ENCODE data around the gene KCND2. TPM values are rescaled to one million over a fixed set of nuclear protein-coding genes. Genes with fewer than 3 reads are reported as not detected.

The KCND2 gene
- total RNA-seq, 1 donor from 2014 or later, result 13.7 TPM

- Mint-ChIP-seq H3K27ac (no peak overlapping the region), H3K36me3 (ENCODE audit: insufficient read depth) (peaks cover 7% of the 10 kb centered on the region), H3K4me3 (ENCODE audit: low read depth) (no peak overlapping the region), H3K4me1 (ENCODE audit: low read depth) (peaks cover 6% of the 10 kb centered on the region), H3K27me3 (no peaks in the 10 kb centered on the region), H3K9me3 (ENCODE audit: low read depth) (peaks cover 7% of the 10 kb centered on the region)
- no peak for TF ChIP-seq CTCF (IDR thresholded peaks at IDR 0.05; ENCODE audit: unreplicated experiment)
- no peak for DNase-seq (ENCODE audit: low spot score, unreplicated experiment)
Measured at GRCh38 chr7:120460949-120461348, 188.0 kb downstream of the KCND2 start.

- H3K27me3 Mint-ChIP-seq, result no peaks in the 10 kb centered on the region
- peaks cover 1% of the 10 kb centered on the region for H3K36me3 Mint-ChIP-seq (ENCODE audit: insufficient read depth)
- peaks cover 6% of the 10 kb centered on the region for H3K4me1 Mint-ChIP-seq (ENCODE audit: low read depth)
- peaks cover 2% of the 10 kb centered on the region for H3K9me3 Mint-ChIP-seq (ENCODE audit: low read depth)
- no peak overlapping the region for H3K4me3 Mint-ChIP-seq (ENCODE audit: low read depth)
- DNase-seq (ENCODE audit: low spot score, unreplicated experiment), result no peak
- no peak overlapping the region for H3K27ac Mint-ChIP-seq
- TF ChIP-seq CTCF (IDR thresholded peaks at IDR 0.05; ENCODE audit: unreplicated experiment), result no peak
Measured at GRCh38 chr7:120462991-120463390, 190.0 kb downstream of the KCND2 start.

DNA sequence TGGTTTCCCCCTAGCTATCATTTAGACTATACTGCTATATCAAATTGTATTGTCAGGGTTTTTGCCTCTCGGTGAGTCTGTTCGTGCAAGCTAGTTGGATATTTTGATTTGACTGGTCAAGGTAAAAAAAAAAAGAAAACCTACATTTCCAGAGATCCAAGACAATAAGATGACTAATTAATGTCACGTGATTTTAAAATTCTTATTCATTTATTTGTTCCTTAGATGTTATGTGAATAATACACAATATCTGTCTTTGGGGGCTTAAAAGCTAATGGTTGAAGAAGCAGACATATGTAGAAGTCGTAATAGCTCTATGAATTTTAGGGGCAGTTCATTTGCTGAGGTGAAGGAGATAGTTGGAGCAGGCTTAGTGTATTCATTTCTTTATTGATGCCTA, 191.1 kb downstream of the KCND2 start:
- no peak overlapping the region for H3K4me3 Mint-ChIP-seq (ENCODE audit: low read depth)
- no peak for DNase-seq (ENCODE audit: low spot score, unreplicated experiment)

GRCh38 chr7:120467676-120468075, 194.7 kb downstream of the KCND2 start:
- Mint-ChIP-seq H3K36me3 (ENCODE audit: insufficient read depth) (no peaks in the 10 kb centered on the region), H3K4me3 (ENCODE audit: low read depth) (no peak overlapping the region), H3K27me3 (no peaks in the 10 kb centered on the region), H3K4me1 (ENCODE audit: low read depth) (no peaks in the 10 kb centered on the region), H3K9me3 (ENCODE audit: low read depth) (no peaks in the 10 kb centered on the region), H3K27ac (no peak overlapping the region)
- no peak for DNase-seq (ENCODE audit: low spot score, unreplicated experiment)
- no peak for TF ChIP-seq CTCF (IDR thresholded peaks at IDR 0.05; ENCODE audit: unreplicated experiment)

More for the DNA sequence above, 191.1 kb downstream of the KCND2 start:
- no peak overlapping the region for H3K27ac Mint-ChIP-seq
- H3K36me3 Mint-ChIP-seq (ENCODE audit: insufficient read depth), result no peaks in the 10 kb centered on the region
- TF ChIP-seq CTCF (IDR thresholded peaks at IDR 0.05; ENCODE audit: unreplicated experiment), result no peak
- no peaks in the 10 kb centered on the region for H3K9me3 Mint-ChIP-seq (ENCODE audit: low read depth)
- H3K4me1 Mint-ChIP-seq (ENCODE audit: low read depth), result peaks cover 6% of the 10 kb centered on the region
- no peaks in the 10 kb centered on the region for H3K27me3 Mint-ChIP-seq

DNA sequence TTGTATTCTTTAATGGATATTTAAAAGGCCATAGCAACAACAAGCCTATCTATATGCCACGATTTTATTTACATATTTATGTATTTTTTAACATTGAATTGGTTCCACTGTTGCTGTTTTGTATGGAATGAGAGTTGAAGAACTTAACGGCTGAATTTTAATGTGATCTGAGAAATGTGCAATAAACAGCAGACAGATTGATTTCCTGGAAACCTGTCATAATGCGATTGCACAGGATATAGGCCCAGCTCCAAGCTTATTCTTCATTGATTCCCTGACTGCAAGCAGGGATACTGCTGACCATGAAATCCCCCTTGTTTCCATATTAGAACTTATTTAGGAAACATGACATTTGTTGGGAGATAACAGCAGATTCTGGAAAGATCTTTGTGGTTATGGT, 195.6 kb downstream of the KCND2 start:
- TF ChIP-seq CTCF (IDR thresholded peaks at IDR 0.05; ENCODE audit: unreplicated experiment), result no peak

More for the DNA sequence above, 195.6 kb downstream of the KCND2 start:
- Mint-ChIP-seq H3K27me3 (no peaks in the 10 kb centered on the region), H3K9me3 (ENCODE audit: low read depth) (no peaks in the 10 kb centered on the region), H3K36me3 (ENCODE audit: insufficient read depth) (no peaks in the 10 kb centered on the region), H3K4me3 (ENCODE audit: low read depth) (no peak overlapping the region), H3K27ac (no peak overlapping the region), H3K4me1 (ENCODE audit: low read depth) (no peaks in the 10 kb centered on the region)
- no peak for DNase-seq (ENCODE audit: low spot score, unreplicated experiment)
